IPS-18a (cell line): ENCODE measurements around the gene IGSF11.

ENCODE experiments used
- H3K27ac ChIP-seq: one replicate; pipeline ENCODE4 v1.5.1; 2013; ENCODE audit warnings: low read length
- H3K27me3 ChIP-seq: one replicate; pipeline ENCODE4 v1.6.1; 2013; ENCODE audit warnings: mild to moderate bottlenecking, low read length; ENCODE audit not compliant: control insufficient read depth, insufficient read depth
- H3K36me3 ChIP-seq: one replicate; pipeline ENCODE4 v1.6.1; 2013; ENCODE audit warnings: low read depth, low read length; ENCODE audit not compliant: control insufficient read depth
- H3K4me1 ChIP-seq: one replicate; pipeline ENCODE4 v1.6.1; 2013; ENCODE audit warnings: low read depth, low read length; ENCODE audit not compliant: control insufficient read depth
- H3K4me3 ChIP-seq: one replicate; pipeline ENCODE4 v1.5.1; 2013; ENCODE audit warnings: low read length
- H3K9ac ChIP-seq: one replicate; pipeline ENCODE4 v1.6.1; 2013; ENCODE audit warnings: mild to moderate bottlenecking, low read length, moderate library complexity
- H3K9me3 ChIP-seq: one replicate; pipeline ENCODE4 v1.6.1; 2013; ENCODE audit warnings: low read depth, low read length; ENCODE audit not compliant: control insufficient read depth

The IGSF11 gene

GRCh38 chr3:118943597-118943996, 91.0 kb downstream of the IGSF11 start:
- Histone ChIP-seq H3K27ac (no peak overlapping the region), H3K4me3 (no peak overlapping the region), H3K9ac (no peak overlapping the region), H3K9me3 (peaks cover 3% of the 10 kb centered on the region), H3K36me3 (no peaks in the 10 kb centered on the region), H3K27me3 (no peaks in the 10 kb centered on the region), H3K4me1 (no peaks in the 10 kb centered on the region)

- no peak overlapping the region for H3K4me3 ChIP-seq
Measured at GRCh38 chr3:118942671-118943070, 92.0 kb downstream of the IGSF11 start.

GRCh38 chr3:118942195-118942594, 92.5 kb downstream of the IGSF11 start:
- no peaks in the 10 kb centered on the region for H3K27me3 ChIP-seq
- peaks cover 3% of the 10 kb centered on the region for H3K9me3 ChIP-seq
- H3K27ac ChIP-seq = no peak overlapping the region
- H3K4me3 ChIP-seq = no peak overlapping the region
- H3K36me3 ChIP-seq = no peaks in the 10 kb centered on the region
- H3K9ac ChIP-seq = no peak overlapping the region
- no peaks in the 10 kb centered on the region for H3K4me1 ChIP-seq

More at GRCh38 chr3:118942671-118943070, 92.0 kb downstream of the IGSF11 start:
- H3K27me3 ChIP-seq = no peaks in the 10 kb centered on the region
- no peak overlapping the region for H3K27ac ChIP-seq
- peaks cover 3% of the 10 kb centered on the region for H3K9me3 ChIP-seq
- no peaks in the 10 kb centered on the region for H3K4me1 ChIP-seq
- no peak overlapping the region for H3K9ac ChIP-seq
- H3K36me3 ChIP-seq = no peaks in the 10 kb centered on the region

GRCh38 chr3:118941236-118941635, 93.4 kb downstream of the IGSF11 start:
- no peaks in the 10 kb centered on the region for H3K36me3 ChIP-seq
- H3K4me3 ChIP-seq = no peak overlapping the region
- no peaks in the 10 kb centered on the region for H3K4me1 ChIP-seq
- H3K27me3 ChIP-seq = no peaks in the 10 kb centered on the region
- H3K9me3 ChIP-seq = peaks cover 3% of the 10 kb centered on the region
- no peak overlapping the region for H3K27ac ChIP-seq
- no peak overlapping the region for H3K9ac ChIP-seq

- Histone ChIP-seq H3K27ac (no peak overlapping the region), H3K4me3 (no peak overlapping the region), H3K27me3 (no peaks in the 10 kb centered on the region), H3K4me1 (no peaks in the 10 kb centered on the region), H3K9me3 (peaks cover 3% of the 10 kb centered on the region), H3K9ac (no peak overlapping the region), H3K36me3 (no peaks in the 10 kb centered on the region)
Measured at GRCh38 chr3:118938183-118938961, 96.3 kb downstream of the IGSF11 start.

- H3K9ac ChIP-seq = no peak overlapping the region
- H3K4me1 ChIP-seq = no peaks in the 10 kb centered on the region
- H3K27ac ChIP-seq = no peak overlapping the region
- peaks cover 3% of the 10 kb centered on the region for H3K9me3 ChIP-seq
- no peaks in the 10 kb centered on the region for H3K36me3 ChIP-seq
- no peaks in the 10 kb centered on the region for H3K27me3 ChIP-seq
- H3K4me3 ChIP-seq = no peak overlapping the region
Measured at GRCh38 chr3:118936811-118937210, 97.8 kb downstream of the IGSF11 start.

- no peak overlapping the region for H3K4me3 ChIP-seq
- no peaks in the 10 kb centered on the region for H3K36me3 ChIP-seq
- no peaks in the 10 kb centered on the region for H3K27me3 ChIP-seq
- no peaks in the 10 kb centered on the region for H3K4me1 ChIP-seq
- no peaks in the 10 kb centered on the region for H3K9me3 ChIP-seq
- no peak overlapping the region for H3K9ac ChIP-seq
- no peak overlapping the region for H3K27ac ChIP-seq
Measured at GRCh38 chr3:118932822-118933558, 101.7 kb downstream of the IGSF11 start.

GRCh38 chr3:118931996-118932395, 102.7 kb downstream of the IGSF11 start:
- Histone ChIP-seq H3K9ac (no peak overlapping the region), H3K27ac (no peak overlapping the region), H3K36me3 (no peaks in the 10 kb centered on the region), H3K9me3 (no peaks in the 10 kb centered on the region), H3K4me1 (no peaks in the 10 kb centered on the region), H3K27me3 (no peaks in the 10 kb centered on the region), H3K4me3 (no peak overlapping the region)

- Histone ChIP-seq H3K4me3 (no peak overlapping the region), H3K9me3 (no peaks in the 10 kb centered on the region), H3K27me3 (no peaks in the 10 kb centered on the region), H3K4me1 (no peaks in the 10 kb centered on the region), H3K27ac (no peak overlapping the region), H3K9ac (no peak overlapping the region), H3K36me3 (no peaks in the 10 kb centered on the region)
Measured at GRCh38 chr3:118927449-118927848, 107.2 kb downstream of the IGSF11 start.

- Histone ChIP-seq H3K9me3 (peaks cover 2% of the 10 kb centered on the region), H3K9ac (no peak overlapping the region), H3K4me3 (no peak overlapping the region), H3K27me3 (no peaks in the 10 kb centered on the region), H3K27ac (no peak overlapping the region), H3K36me3 (no peaks in the 10 kb centered on the region), H3K4me1 (peaks cover 15% of the 10 kb centered on the region)
Measured at GRCh38 chr3:118912188-118912587, 122.5 kb downstream of the IGSF11 start.

- H3K9ac ChIP-seq = no peak overlapping the region
- H3K4me3 ChIP-seq = no peak overlapping the region
- H3K4me1 ChIP-seq = peaks cover 15% of the 10 kb centered on the region
- peaks cover 2% of the 10 kb centered on the region for H3K9me3 ChIP-seq
- H3K27ac ChIP-seq = no peak overlapping the region
- no peaks in the 10 kb centered on the region for H3K36me3 ChIP-seq
- no peaks in the 10 kb centered on the region for H3K27me3 ChIP-seq
Measured at GRCh38 chr3:118910332-118910731, 124.3 kb downstream of the IGSF11 start.

GRCh38 chr3:118909763-118910162, 124.9 kb downstream of the IGSF11 start:
- Histone ChIP-seq H3K36me3 (no peaks in the 10 kb centered on the region), H3K4me1 (peaks cover 15% of the 10 kb centered on the region), H3K27ac (no peak overlapping the region), H3K9me3 (peaks cover 2% of the 10 kb centered on the region), H3K4me3 (no peak overlapping the region), H3K9ac (no peak overlapping the region), H3K27me3 (no peaks in the 10 kb centered on the region)
